ENCODE data around the gene GRAMD1B.

- TF ChIP-seq CTCF (IDR thresholded peaks at IDR 0.05) (no peak), EZH2 (IDR thresholded peaks at IDR 0.05; ENCODE audit: borderline replicate concordance, insufficient read depth, low read depth, low read length, poor library complexity, severe bottlenecking) (no peak)
These were observed 64.4 kb downstream of the GRAMD1B start for GRCh38 chr11:123494195-123495050.
